Nephron progenitor cell (in vitro differentiated cells): ENCODE data around the gene CYP1A2.
A peak's percentile ranks its signal among the peaks of the same experiment; 100 is the strongest.
"Not testable (repeated sequence)": the region's sequence is repeated elsewhere in the genome, so short reads cannot be mapped to it uniquely, and the experiment has no call there.

Source experiments
- DNase-seq: peaks from one replicate; pipeline ENCODE4 v3.0.0; 2021
- H3K27ac Mint-ChIP-seq: 2 replicates; pipeline ENCODE4 v1.8.0; 2021; ENCODE audit warnings: mild to moderate bottlenecking, moderate library complexity, mixed read lengths
- H3K27me3 Mint-ChIP-seq: 2 replicates; pipeline ENCODE4 v1.8.0; 2021; ENCODE audit warnings: mild to moderate bottlenecking, low read depth, mixed read lengths; ENCODE audit not compliant: poor library complexity
- H3K36me3 Mint-ChIP-seq: 2 replicates; pipeline ENCODE4 v1.8.0; 2021; ENCODE audit warnings: low read depth, mixed read lengths
- H3K4me1 Mint-ChIP-seq: 2 replicates; pipeline ENCODE4 v1.8.0; 2021; ENCODE audit warnings: mixed read lengths
- H3K4me3 Mint-ChIP-seq: 2 replicates; pipeline ENCODE4 v1.8.0; 2021; ENCODE audit warnings: mild to moderate bottlenecking, moderate library complexity, mixed read lengths
- H3K9me3 Mint-ChIP-seq: 2 replicates; pipeline ENCODE4 v1.8.0; 2021; ENCODE audit warnings: mild to moderate bottlenecking, moderate library complexity, mixed read lengths
- TF ChIP-seq, protein P1 (sequence below): fragments of 200-600 bp; sonication (generic); IDR thresholded peaks from 2 replicates; pipeline ENCODE4 v1.5.0; 2021; ENCODE audit warnings: antibody characterized with exemption

CYP1A2 gene

DNA sequence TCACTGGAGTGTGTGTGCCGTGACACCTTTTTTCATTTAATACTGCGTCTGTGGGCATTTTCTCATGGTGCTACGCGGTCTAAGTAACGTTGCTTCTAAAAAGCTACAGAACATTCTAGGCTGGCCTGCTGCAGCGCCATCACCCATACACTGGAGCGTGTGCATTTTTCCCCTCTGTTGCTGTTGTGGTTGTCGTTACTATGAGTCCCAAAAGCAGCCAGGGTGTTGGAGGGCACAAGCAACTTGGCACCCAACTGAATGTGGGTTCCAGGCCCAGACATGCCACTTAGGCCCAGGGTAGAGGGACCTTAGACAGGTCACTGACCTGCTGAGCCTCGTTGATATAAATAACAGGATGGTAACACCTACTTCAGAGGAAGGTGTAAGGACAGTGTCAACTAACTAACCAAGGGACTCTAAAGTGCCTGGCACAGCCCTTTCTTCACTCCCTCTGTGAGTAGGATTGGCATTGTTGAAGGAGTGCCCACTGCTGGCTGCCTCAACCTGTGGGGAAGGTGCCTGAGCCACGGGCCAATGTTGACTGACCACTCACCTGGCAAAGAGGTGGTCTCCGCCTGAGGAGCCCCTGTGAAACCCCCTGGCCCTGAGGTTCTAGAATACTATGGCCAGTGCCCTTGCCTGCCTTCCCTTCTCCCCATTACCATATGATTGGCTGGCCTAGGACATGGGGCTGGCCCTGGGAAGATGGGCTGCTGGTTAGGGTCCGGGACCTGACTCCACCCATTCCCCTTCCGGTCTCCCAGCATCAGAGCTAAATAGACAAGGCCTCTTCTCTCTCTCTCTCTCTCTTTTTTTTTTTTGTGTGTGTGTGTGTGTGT, 36.8 kb downstream of the CYP1A2 start:
- Mint-ChIP-seq H3K4me3 (peak overlapping the region; percentile 43), H3K9me3 (no peaks in the 10 kb centered on the region), H3K36me3 (peaks cover 4% of the 10 kb centered on the region), H3K27ac (no peak overlapping the region), H3K27me3 (peaks cover 9% of the 10 kb centered on the region), H3K4me1 (peaks cover 74% of the 10 kb centered on the region)
- TF ChIP-seq, protein P1, sequence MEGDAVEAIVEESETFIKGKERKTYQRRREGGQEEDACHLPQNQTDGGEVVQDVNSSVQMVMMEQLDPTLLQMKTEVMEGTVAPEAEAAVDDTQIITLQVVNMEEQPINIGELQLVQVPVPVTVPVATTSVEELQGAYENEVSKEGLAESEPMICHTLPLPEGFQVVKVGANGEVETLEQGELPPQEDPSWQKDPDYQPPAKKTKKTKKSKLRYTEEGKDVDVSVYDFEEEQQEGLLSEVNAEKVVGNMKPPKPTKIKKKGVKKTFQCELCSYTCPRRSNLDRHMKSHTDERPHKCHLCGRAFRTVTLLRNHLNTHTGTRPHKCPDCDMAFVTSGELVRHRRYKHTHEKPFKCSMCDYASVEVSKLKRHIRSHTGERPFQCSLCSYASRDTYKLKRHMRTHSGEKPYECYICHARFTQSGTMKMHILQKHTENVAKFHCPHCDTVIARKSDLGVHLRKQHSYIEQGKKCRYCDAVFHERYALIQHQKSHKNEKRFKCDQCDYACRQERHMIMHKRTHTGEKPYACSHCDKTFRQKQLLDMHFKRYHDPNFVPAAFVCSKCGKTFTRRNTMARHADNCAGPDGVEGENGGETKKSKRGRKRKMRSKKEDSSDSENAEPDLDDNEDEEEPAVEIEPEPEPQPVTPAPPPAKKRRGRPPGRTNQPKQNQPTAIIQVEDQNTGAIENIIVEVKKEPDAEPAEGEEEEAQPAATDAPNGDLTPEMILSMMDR = no peak
- DNase-seq = no peak

DNA sequence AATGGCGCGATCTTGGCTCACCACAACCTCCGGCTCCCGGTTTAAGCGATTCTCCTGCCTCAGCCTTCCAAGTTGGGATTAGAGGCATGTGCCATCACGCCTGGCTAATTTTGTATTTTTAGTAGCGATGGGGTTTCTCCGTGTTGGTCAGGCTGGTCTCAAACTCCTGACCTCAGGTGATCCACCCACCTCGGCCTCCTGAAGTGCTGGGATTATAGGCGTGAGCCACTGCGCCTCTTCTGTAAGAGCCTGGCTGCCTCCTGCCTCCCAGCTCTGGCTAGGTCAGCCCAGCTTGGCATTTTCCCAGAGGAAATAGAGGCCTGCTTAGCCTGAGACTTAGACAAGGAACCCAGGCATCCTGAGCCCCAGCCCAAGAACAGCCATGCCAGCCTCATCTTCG, 37.4 kb downstream of the CYP1A2 start:
- not testable (repeated sequence) for H3K27me3 Mint-ChIP-seq, H3K4me3 Mint-ChIP-seq, H3K27ac Mint-ChIP-seq, DNase-seq, H3K36me3 Mint-ChIP-seq, H3K9me3 Mint-ChIP-seq
- peaks cover 73% of the 10 kb centered on the region for H3K4me1 Mint-ChIP-seq

DNA sequence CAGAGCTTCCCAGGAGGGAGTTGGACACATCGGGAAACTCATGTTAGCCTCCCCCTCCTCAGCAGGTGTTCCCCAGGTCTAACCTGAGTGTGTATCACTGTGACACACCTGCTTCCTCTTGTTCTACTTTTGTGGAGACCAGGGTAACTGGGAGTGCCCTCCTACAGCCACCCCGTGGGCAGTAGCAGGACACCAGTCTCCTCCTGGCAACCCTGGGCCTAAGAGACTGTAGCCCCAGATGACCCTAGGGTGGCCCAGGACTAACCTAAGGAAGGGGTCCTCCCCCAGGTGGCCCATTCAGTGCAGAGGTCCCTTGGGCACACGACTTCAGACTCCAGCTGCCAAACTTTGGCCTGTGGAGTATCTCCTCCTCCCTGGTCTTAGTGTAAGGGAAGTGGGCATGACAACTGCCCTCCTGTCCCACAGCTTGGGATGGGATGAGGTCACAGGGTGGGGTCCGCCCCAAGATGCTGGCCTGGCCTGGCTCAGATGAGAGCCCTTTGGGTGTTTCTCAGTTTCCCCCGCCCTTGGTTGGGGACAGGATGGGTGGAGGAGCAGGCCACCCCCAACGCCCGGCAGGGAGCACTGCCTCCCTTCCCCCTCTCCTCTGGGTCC, 38.0 kb downstream of the CYP1A2 start:
- Mint-ChIP-seq H3K4me1 (peaks cover 72% of the 10 kb centered on the region), H3K4me3 (no peak overlapping the region), H3K27me3 (peaks cover 9% of the 10 kb centered on the region), H3K27ac (no peak overlapping the region), H3K9me3 (no peaks in the 10 kb centered on the region), H3K36me3 (peaks cover 4% of the 10 kb centered on the region)
- DNase-seq = no peak
- TF ChIP-seq, protein P1 = no peak

DNA sequence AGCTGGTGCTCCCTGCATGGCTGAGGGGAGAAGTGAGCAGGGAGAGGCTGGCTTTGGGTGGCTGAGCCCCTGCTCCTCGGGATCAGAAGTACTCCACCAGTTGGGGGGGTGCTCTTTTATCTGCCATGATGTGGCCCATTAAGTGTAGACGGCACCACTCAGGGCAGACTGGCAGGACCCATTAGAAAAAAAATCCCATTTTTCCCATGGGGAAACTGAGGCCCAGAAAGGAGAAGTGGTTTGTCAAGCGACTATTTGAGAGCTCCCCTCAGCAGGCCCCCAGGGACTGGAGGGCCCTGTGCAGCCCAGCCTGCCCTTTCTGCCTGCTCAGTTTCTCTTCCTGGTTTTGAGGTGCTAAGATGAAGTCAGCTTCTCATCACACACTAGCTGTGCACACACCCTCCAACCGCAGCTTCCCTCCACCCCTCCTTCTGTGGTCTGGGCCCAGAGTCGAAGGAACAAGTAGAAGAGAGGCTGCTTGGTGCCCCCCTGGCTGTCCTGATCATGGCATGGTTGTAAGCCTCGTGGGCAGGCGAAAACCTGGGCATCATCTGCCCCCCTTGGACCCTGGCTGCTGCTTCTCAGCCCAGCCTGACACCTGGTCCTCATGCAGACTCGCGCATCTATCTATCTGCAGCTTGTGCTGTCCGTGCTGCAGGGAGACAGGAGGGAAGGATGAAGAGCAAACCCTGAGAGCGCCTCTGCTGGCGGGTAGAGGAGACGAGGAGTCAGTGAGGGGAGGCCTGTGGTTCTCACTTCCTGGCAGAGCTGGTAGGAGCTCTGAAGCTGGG, 38.8 kb downstream of the CYP1A2 start:
- Mint-ChIP-seq H3K27me3 (peaks cover 9% of the 10 kb centered on the region), H3K9me3 (no peaks in the 10 kb centered on the region), H3K4me3 (no peak overlapping the region), H3K27ac (no peak overlapping the region), H3K4me1 (peaks cover 79% of the 10 kb centered on the region), H3K36me3 (peaks cover 4% of the 10 kb centered on the region)
- peak; percentile 68 for DNase-seq
- TF ChIP-seq, protein P1 = peak; percentile 56

DNA sequence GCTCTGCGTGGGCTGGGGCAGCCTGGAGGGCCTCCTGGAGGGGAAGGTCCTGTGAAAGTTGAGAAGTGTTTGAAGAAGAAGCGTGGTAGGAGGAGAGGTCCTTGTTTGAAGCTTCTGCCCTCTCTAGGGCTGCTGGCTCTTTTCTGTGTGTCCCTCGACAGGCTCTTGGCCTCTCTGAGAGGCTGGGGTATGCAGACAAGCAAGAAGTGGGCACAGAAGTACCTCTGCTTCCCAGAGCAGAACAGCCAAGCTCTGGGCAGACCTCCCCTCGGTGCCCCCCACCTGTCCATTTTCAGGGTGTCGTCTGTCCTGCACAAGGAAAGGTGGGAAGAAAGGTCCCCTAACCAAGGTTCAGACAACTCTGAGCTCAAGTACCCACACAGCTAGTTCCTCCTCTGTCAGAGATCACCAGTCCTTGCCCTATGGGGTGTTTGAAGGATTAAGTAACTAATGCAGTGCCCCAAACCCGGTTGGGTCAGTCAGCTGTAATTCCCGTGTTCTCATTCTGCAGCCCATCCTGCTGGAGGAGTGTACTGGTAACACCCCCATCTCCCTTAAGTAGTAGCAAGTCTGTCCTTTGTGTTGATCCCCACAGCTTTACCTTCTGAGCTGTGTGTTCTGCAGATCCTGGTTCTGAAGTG, 39.5 kb downstream of the CYP1A2 start:
- H3K4me3 Mint-ChIP-seq = no peak overlapping the region

More for the DNA sequence above, 39.5 kb downstream of the CYP1A2 start:
- peaks cover 4% of the 10 kb centered on the region for H3K36me3 Mint-ChIP-seq
- H3K27ac Mint-ChIP-seq = peak overlapping the region; percentile 75
- TF ChIP-seq, protein P1 = no peak
- H3K9me3 Mint-ChIP-seq = no peaks in the 10 kb centered on the region
- peaks cover 9% of the 10 kb centered on the region for H3K27me3 Mint-ChIP-seq
- no peak for DNase-seq
- H3K4me1 Mint-ChIP-seq = peaks cover 79% of the 10 kb centered on the region
